ENCODE measurements around the gene KCNQ1OT1.

KCNQ1OT1 gene

GRCh38 chr11:2579315-2580060 lies 120.3 kb downstream of the KCNQ1OT1 start:
- DNase-seq: no peak

- no peak for DNase-seq
Observed at GRCh38 chr11:2578929-2579270, 120.9 kb downstream of the KCNQ1OT1 start.

- no peak for DNase-seq
Observed at GRCh38 chr11:2577991-2578928, 121.5 kb downstream of the KCNQ1OT1 start.

- no peak for DNase-seq
Observed at GRCh38 chr11:2577031-2577990, 122.5 kb downstream of the KCNQ1OT1 start.

GRCh38 chr11:2576549-2576948 lies 123.2 kb downstream of the KCNQ1OT1 start:
- DNase-seq: no peak

GRCh38 chr11:2576111-2576510 lies 123.7 kb downstream of the KCNQ1OT1 start:
- no peak for DNase-seq

- no peak for DNase-seq
Observed at GRCh38 chr11:2575591-2576051, 124.2 kb downstream of the KCNQ1OT1 start.

GRCh38 chr11:2574553-2575535 lies 125.0 kb downstream of the KCNQ1OT1 start:
- DNase-seq: no peak

GRCh38 chr11:2574043-2574552 lies 125.7 kb downstream of the KCNQ1OT1 start:
- DNase-seq: no peak

GRCh38 chr11:2573240-2574042 lies 126.4 kb downstream of the KCNQ1OT1 start:
- no peak for DNase-seq

- DNase-seq: no peak
Observed at GRCh38 chr11:2572491-2573239, 127.1 kb downstream of the KCNQ1OT1 start.

- no peak for DNase-seq
Observed at GRCh38 chr11:2571598-2572281, 128.1 kb downstream of the KCNQ1OT1 start.

GRCh38 chr11:2570841-2571597 lies 128.8 kb downstream of the KCNQ1OT1 start:
- no peak for DNase-seq

GRCh38 chr11:2570211-2570811 lies 129.5 kb downstream of the KCNQ1OT1 start:
- no peak for DNase-seq

GRCh38 chr11:2569731-2570210 lies 130.0 kb downstream of the KCNQ1OT1 start:
- DNase-seq: no peak

GRCh38 chr11:2569321-2569721 lies 130.5 kb downstream of the KCNQ1OT1 start:
- DNase-seq: no peak

- DNase-seq: no peak
Observed at GRCh38 chr11:2567026-2567671, 132.6 kb downstream of the KCNQ1OT1 start.
